ENCODE results near the gene CDCA4. TPM values are rescaled to one million over a fixed set of nuclear protein-coding genes. Genes with fewer than 3 reads are reported as not detected.
"Not testable (repeated sequence)": the region's sequence is repeated elsewhere in the genome, so short reads cannot be mapped to it uniquely, and the experiment has no call there.

CDCA4 gene
- total RNA-seq, 4 donors from 2014 or later, result 15.3 to 35.0 (median 23.3) TPM

DNA sequence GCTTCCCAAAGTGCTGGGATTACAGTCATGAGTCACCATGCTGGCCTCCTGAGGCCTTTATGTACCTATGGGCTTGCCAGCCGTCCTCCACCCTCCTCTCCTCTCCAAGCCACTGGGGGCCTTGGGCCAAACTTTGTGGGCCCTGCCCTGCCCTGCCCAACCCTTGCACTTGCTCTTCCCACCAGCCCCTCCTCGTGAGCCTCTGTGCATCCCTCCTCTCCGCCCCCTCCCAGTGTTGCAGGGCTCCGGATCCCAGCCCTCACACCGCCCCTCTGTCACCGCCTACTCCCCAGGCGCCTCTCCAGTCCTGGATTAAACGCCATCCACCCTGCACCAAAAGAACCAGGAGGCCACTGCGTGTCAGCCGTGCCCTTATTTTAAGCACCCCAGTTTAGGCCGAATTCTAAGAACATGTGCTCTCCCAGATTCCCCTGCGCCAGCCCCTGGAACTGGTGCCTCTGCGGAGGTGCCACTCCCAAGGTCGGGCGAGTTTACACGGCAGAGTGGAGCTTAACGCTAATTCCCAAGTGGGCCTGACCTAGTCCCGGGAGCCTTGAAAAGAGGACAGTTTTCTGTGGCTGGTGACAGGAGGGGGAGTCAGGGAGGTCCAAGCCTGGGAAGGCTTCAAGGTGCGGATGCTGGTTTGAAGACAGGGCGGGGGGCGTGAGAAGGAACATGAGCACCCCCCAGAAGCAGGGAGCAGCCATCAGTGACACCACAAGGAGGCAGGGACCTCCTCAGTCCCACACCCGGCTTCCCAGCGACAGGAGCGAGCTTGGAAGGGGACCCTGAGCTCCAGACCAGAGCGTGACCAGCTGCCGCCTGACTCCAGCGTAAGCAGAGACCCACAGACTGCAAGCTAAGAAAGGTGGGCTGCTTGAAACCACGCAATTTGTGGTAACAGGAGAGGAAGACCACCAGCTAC lies 21.2 kb upstream of the CDCA4 start:
- intact Hi-C loops (cut with DNase I), result no loop called here
- WGBS, 2 donors, result 65 to 73% methylated on average over 15 to 20 of the region's 28 CpGs
- Histone ChIP-seq H3K4me1 (peaks cover 0 to 45% (median 0%) of the 10 kb centered on the region in 3 donors), H3K36me3 (no peaks in the 10 kb centered on the region), H3K27ac (peak overlapping the region; percentile 38 to 83 (median 58)), H3K9me3 (no peaks in the 10 kb centered on the region), H3K27me3 (no peaks in the 10 kb centered on the region), H3K4me3 (no peak overlapping the region)
- TF ChIP-seq, protein P1, sequence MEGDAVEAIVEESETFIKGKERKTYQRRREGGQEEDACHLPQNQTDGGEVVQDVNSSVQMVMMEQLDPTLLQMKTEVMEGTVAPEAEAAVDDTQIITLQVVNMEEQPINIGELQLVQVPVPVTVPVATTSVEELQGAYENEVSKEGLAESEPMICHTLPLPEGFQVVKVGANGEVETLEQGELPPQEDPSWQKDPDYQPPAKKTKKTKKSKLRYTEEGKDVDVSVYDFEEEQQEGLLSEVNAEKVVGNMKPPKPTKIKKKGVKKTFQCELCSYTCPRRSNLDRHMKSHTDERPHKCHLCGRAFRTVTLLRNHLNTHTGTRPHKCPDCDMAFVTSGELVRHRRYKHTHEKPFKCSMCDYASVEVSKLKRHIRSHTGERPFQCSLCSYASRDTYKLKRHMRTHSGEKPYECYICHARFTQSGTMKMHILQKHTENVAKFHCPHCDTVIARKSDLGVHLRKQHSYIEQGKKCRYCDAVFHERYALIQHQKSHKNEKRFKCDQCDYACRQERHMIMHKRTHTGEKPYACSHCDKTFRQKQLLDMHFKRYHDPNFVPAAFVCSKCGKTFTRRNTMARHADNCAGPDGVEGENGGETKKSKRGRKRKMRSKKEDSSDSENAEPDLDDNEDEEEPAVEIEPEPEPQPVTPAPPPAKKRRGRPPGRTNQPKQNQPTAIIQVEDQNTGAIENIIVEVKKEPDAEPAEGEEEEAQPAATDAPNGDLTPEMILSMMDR (IDR thresholded peaks at IDR 0.05), result no peak
- no peak for TF ChIP-seq POLR2A (IDR thresholded peaks at IDR 0.05)
- no peak for DNase-seq

DNA sequence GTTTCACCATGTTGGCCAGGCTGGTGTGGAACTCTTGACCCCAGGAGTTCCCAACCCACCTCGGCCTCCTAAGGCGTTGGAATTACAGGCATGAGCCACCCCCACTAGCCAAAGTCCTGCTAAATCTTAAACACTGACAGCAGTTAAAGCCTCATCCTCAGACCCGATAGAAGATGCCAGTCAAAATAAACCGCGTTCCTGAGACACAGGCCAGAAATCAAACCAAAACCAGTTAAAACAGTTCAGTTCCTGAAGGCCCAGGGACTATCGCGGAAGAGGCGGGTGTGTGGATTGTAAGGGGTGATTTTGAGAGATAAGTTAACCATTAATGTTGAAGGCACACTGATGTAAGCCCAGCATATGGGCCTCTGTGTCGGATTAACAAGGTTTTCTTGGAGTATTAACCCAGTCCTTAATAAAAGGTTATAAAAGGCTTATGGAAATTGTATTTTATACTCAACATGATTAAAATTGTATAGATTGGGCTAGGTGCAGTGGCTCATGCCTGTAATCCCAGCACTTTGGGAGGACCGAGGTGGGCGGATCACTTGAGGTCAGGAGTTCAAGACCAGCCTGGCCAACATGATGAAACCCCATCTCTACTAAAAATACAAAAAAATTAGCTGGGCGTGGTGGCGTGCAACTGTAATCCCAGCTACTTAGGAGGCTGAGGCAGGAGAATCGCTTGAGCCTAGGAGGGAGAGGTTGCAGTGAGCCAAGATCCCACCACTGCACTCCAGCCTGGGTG lies 18.7 kb upstream of the CDCA4 start:
- no peaks in the 10 kb centered on the region for H3K36me3 ChIP-seq
- H3K9me3 ChIP-seq, result no peaks in the 10 kb centered on the region
- no peak overlapping the region for H3K27ac ChIP-seq
- peaks cover 0 to 34% (median 0%) of the 10 kb centered on the region in 3 donors for H3K4me1 ChIP-seq
- intact Hi-C loops (cut with DNase I), result no loop called here
- TF ChIP-seq, protein P1 (IDR thresholded peaks at IDR 0.05), result no peak
- no peak for TF ChIP-seq POLR2A (IDR thresholded peaks at IDR 0.05)
- no peak for DNase-seq
- H3K4me3 ChIP-seq, result no peak overlapping the region
- H3K27me3 ChIP-seq, result peaks cover 0 to 2% (median 0%) of the 10 kb centered on the region in 4 donors
- 79 to 81% methylated on average over 9 to 12 of the region's 14 CpGs for WGBS, 2 donors

GRCh38 chr14:105035616-105036015 lies 14.7 kb upstream of the CDCA4 start:
- intact Hi-C loops (cut with DNase I); DNase-seq; H3K36me3 ChIP-seq; H3K9me3 ChIP-seq; H3K27ac ChIP-seq; H3K4me3 ChIP-seq: not testable (repeated sequence)
- Histone ChIP-seq H3K4me1 (peaks cover 0 to 23% (median 9%) of the 10 kb centered on the region in 3 donors), H3K27me3 (peaks cover 0 to 11% (median 0%) of the 10 kb centered on the region in 4 donors)
- WGBS, 2 donors, result 72% methylated on average over 2 of the region's 2 CpGs

- no peak overlapping the region for H3K4me3 ChIP-seq
- peaks cover 0 to 11% (median 0%) of the 10 kb centered on the region in 4 donors for H3K27me3 ChIP-seq
- peaks cover 0 to 23% (median 9%) of the 10 kb centered on the region in 3 donors for H3K4me1 ChIP-seq
- intact Hi-C loops (cut with DNase I), result no loop called here
- H3K36me3 ChIP-seq, result no peaks in the 10 kb centered on the region
- no peak for DNase-seq
- no peak for TF ChIP-seq POLR2A (IDR thresholded peaks at IDR 0.05)
- TF ChIP-seq, protein P1 (IDR thresholded peaks at IDR 0.05), result no peak
- WGBS, 2 donors, result 82 to 85% methylated on average over 17 of the region's 17 CpGs
- H3K27ac ChIP-seq, result peak overlapping the region; percentile 21 to 89 (median 66)
- H3K9me3 ChIP-seq, result no peaks in the 10 kb centered on the region
Observed at GRCh38 chr14:105034315-105035039, 13.6 kb upstream of the CDCA4 start.

GRCh38 chr14:105033412-105033900 lies 12.6 kb upstream of the CDCA4 start:
- peak overlapping the region; percentile 37 to 64 (median 48) for H3K4me3 ChIP-seq
- H3K9me3 ChIP-seq; DNase-seq; H3K36me3 ChIP-seq; intact Hi-C loops (cut with DNase I): not testable (repeated sequence)
- peaks cover 0 to 11% (median 0%) of the 10 kb centered on the region in 4 donors for H3K27me3 ChIP-seq
- WGBS, 2 donors, result 5 to 8% methylated on average over 39 to 42 of the region's 45 CpGs
- peak overlapping the region; percentile 47 to 89 (median 66) for H3K27ac ChIP-seq
- peaks cover 0 to 28% (median 9%) of the 10 kb centered on the region in 3 donors for H3K4me1 ChIP-seq

DNA sequence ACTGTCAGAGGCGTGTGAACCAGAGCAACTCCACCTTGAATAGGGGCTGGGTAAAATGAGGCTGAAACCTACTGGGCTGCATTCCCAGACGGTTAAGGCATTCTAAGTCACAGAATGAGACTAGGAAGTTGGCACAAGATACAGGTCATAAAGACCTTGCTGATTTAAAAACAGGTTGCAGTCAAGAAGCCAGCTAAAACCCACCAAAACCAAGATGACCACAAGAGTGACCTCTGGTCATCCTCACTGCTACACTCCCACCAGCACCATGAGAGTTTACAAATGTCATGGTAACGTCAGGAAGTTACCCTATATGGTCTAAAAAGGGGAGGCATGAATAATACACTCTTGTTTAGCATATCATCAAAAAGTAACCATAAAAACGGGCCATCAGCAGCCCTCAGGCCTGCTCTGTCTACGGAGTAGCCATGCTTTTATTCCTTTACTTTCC lies 11.6 kb upstream of the CDCA4 start:
- intact Hi-C loops (cut with DNase I); H3K36me3 ChIP-seq; DNase-seq; H3K9me3 ChIP-seq: not testable (repeated sequence)
- Histone ChIP-seq H3K27ac (peak overlapping the region; percentile 47 to 89 (median 66)), H3K27me3 (peaks cover 0 to 11% (median 0%) of the 10 kb centered on the region in 4 donors), H3K4me1 (peaks cover 0 to 38% (median 9%) of the 10 kb centered on the region in 3 donors), H3K4me3 (peak overlapping the region in 2 of 4 donors; percentile 52 to 64)
- 62 to 89% methylated on average over 4 to 5 of the region's 5 CpGs for WGBS, 2 donors

All from esophagus squamous epithelium (tissue), 5 donors.